ENCODE measurements around the gene EPHB3.

The EPHB3 gene

DNA sequence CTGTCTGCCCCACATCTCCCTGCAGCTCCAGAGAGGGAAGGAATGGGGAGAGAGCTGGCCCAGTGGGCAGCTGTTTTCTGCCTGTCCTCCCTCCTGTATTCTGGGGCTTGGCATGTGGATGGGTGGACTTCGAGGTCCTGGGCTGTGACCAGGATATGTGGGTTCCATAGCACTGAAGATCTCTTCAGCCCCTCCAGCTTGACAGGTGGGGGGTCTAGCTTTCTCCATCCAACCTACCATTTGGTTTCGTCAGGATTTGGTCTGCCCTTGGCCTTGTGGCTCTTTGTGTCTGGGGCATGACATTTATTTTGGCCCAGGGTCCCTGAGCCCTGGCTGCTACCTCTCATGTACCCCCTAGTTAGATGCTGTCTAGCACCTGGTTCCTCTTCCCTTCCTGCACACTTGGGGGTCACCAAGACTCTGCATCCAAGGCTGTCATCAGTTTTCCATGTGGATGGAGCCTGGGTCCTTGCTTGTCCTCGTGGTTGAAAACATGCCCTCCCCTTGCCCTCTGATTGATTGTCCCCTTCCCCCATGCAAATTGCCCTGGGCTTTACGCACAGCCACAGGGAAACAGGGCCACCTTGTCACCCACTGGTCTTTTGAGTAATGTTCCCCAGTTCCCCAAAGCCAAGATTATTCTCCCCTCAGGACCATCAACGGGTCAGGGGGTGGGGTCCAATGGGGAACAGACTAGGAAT, 3.2 kb downstream of the EPHB3 start:
- no peak for DNase-seq

- DNase-seq = no peak
Measured at GRCh38 chr3:184565421-184566211, 4.0 kb downstream of the EPHB3 start.

DNA sequence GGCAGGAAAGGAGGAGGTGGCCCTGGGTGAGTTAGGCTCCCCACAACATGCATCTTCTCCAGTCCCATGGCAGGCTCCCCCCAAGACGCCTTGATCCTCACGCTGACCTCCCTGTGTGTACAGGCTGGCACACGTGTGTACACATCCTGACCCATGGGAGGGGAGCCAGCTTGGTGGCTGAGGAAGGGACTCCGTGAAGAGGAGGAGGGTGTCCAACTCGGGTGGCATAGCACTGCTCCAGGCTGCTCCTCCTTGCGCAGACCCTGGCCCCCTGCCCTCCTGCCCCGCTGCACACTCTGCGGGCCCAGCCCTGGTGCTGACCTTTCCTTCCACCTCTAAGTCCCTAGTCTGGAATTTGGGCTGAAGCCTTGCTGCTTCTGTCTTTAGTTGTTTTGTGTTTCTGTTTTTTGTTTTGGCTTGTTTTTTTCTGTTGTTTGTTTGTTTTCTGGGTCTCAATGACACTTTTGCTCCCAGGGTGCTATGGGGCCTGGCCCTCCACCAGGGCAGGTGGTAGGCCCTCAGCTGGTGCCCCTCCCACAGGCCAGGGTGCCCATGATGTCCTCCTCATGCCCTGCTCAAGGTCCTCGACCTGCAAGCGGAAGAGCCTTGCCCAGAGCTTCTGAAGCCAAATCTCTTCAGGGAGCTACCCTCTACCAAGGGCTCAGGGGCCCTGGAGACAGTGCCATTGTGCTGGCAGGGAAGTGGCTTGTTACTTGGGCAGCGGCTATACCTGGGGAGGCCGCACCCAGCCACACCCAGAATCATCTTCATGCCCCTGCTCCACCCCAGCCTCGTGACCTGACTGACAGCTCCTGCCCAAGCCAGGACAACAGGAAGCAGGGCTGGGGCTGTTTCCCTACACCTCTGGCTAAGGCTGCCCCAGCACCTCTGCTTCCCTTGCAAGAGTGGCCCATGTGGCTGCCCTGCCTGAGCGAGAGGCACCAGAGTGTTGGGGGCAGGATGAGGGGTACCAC, 5.1 kb downstream of the EPHB3 start:
- DNase-seq = no peak

DNA sequence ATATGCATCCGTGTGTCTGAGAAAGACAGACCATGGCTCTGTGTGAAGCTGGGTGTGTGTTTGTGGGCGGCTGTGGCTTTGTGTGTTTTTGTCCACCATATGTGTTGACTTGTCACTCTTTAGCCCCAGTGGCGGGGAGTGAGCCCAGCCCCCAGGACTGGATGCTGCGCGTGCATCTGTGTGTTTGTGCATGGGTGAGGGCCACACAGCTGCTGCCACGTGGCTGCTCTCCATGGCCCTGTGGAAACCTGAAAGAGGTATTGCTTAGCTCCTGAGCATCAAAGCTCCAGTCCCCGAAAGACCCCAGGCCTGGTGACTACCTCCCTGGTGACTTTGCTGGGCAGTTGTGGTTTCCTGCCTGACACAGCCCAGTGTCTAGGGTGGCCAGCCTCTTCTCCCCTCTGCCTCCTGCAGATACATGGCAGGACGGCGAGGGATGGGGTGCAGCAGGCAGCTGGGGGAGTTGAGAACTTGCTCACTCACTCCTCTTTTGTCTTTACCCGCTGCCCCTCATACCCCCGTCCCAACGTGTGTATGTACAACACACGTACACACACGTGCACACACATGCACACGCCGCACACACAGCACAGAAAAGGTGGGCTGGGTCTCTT, 6.5 kb downstream of the EPHB3 start:
- no peak for DNase-seq

DNA sequence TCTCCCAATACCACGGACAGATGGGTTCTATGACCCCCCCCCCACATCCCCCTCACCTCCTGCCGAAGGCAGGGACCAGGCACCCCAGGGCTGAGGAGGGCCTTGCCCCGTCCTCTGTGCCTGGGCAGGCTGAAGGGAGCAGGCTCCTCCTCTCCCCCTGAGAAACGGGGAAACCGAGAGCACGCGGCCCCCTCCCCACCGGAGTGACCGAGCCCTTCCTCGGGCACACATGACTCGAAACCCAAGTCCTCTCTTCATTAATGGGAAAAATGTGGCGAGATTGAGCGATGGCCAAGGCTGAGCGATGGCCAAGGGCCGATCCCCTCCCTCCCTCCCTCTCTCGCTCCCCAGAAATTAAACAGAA, 7.0 kb downstream of the EPHB3 start:
- DNase-seq = no peak

- no peak for DNase-seq
Measured at GRCh38 chr3:184568924-184569829, 7.6 kb downstream of the EPHB3 start.

DNA sequence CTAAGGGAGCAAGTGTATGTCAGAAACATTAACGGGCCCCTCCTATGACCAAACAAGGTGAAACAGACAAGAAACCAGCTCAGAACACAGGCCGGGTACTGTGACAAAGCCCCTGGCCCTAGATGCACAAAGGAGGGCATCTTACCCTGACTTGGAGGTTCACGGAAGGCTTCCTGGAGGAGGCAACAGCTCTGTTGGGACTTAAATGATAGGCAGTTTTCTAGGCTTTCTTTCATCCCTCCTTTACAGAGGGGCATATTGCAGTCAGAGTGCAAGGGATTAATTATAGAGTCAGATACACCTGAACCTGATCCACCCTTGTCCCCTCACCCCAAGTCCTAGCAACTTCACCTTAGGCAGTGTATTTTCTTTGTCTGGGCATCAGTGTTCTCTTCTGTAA, 8.4 kb downstream of the EPHB3 start:
- no peak for DNase-seq

DNA sequence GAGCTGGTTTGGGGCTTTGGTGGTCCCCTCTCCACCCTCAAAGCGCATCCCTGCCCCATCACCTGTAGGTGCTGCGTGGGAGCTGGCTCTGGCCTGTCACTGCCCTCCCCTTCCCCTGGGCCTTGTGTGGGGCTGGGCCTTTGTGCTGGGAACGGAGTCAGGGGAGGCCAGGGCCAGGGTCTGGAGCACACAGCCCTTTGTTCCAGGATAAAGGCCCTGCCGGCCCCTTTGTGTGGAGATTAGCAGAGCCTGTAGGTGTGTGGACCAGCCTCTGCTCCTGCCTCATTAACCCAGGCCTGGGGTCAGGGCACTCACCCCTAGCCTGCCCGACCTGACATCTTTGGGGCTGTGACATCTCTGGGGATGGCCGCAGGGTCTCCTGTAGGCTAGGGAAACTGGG, 8.9 kb downstream of the EPHB3 start:
- DNase-seq = no peak

DNA sequence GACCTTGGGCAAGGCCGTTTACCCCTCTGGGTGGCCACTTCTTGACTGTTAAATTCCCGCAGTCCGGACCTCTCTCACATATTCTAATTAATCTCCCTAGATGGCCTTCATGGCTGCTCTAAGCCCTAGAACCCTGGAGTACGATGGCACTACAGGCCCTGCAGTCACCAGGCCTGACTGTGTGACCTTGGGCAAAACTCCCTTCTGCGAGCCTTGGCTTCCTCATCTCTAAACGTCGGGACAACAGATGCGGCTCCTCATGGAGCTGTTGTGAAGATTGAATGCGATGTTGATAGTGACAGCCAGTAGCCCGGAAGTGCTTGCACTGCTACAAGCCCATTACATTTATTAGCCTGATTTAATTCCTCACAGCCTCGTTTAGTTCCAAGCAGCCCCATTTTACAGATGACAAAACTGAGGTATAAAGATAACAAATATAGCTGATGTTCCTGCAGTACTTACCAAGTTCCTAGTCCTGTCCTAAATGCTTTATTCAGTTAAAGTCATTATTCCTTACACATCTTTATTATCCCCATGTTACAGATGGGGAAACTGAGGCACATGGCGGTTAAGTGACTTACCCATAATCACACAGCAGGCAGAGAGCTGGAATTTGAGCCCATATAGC, 10.3 kb downstream of the EPHB3 start:
- no peak for DNase-seq

- no peak for DNase-seq
Measured at GRCh38 chr3:184572633-184573270, 11.2 kb downstream of the EPHB3 start.

GRCh38 chr3:184574515-184575417, 13.2 kb downstream of the EPHB3 start:
- DNase-seq = no peak

DNA sequence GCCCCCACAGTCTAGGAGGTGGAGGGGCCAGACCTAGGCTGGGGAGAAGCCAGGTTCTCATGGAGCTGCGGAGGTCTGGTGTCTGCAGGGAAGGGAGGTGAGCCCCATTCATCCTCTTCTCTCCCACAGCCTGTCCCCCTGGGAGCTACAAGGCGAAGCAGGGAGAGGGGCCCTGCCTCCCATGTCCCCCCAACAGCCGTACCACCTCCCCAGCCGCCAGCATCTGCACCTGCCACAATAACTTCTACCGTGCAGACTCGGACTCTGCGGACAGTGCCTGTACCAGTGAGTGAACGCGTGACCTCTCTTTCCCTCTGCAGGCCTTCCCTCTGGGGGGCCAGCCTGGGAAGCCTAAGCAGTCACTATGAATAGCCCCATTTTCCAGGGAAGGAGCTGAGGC, 14.1 kb downstream of the EPHB3 start:
- no peak for DNase-seq

DNA sequence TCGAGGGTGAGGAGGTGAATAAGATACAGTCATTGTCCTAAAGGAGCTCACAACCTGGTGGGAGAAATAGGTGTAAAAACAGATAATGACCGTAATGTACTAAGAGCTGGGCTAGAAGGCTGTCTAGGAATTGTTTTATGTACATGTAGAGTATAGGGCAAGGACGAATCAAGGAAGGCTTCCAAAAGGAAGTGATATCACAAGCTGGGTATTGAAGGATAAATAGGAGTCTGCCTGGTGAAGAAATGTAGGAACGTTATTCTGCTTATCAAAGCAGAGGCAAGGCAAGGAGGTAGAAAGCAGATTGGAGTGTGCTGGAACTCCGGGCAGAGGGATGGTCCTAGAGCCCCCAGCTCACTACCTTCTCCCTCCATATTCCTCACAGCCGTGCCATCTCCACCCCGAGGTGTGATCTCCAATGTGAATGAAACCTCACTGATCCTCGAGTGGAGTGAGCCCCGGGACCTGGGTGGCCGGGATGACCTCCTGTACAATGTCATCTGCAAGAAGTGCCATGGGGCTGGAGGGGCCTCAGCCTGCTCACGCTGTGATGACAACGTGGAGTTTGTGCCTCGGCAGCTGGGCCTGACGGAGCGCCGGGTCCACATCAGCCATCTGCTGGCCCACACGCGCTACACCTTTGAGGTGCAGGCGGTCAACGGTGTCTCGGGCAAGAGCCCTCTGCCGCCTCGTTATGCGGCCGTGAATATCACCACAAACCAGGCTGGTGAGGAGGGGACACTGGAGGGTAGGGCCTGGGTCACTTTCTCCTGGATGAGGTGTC, 15.1 kb downstream of the EPHB3 start:
- no peak for DNase-seq

GRCh38 chr3:184577546-184577945, 16.0 kb downstream of the EPHB3 start:
- no peak for DNase-seq

DNA sequence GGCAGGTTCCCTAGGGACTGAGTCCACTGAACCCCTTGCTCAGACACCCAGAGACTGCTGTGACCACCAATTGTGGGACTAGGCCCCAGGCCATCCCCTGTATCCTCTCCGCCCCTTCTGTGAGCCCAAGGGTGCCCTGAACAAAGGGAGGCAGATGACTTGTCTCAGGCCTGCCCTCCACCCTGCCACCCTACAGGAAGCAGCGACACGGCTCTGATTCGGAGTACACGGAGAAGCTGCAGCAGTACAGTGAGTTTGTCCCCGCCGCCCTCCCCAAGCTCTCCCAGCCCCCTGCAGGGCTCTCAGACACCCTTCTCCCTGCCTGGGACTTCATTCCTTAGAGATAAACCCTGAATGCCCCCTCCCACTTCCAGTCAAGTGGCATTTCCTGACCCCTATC, 16.6 kb downstream of the EPHB3 start:
- no peak for DNase-seq

- DNase-seq = no peak
Measured at GRCh38 chr3:184578822-184579221, 17.2 kb downstream of the EPHB3 start.

GRCh38 chr3:184579513-184579912, 17.9 kb downstream of the EPHB3 start:
- DNase-seq = peak in 1 of 2 donors; percentile 39

- no peak for DNase-seq
Measured at GRCh38 chr3:184580376-184580775, 18.8 kb downstream of the EPHB3 start.

GRCh38 chr3:184581331-184581855, 19.8 kb downstream of the EPHB3 start:
- DNase-seq = no peak
